ENCODE data around the gene RHEBL1.

Gene RHEBL1

DNA sequence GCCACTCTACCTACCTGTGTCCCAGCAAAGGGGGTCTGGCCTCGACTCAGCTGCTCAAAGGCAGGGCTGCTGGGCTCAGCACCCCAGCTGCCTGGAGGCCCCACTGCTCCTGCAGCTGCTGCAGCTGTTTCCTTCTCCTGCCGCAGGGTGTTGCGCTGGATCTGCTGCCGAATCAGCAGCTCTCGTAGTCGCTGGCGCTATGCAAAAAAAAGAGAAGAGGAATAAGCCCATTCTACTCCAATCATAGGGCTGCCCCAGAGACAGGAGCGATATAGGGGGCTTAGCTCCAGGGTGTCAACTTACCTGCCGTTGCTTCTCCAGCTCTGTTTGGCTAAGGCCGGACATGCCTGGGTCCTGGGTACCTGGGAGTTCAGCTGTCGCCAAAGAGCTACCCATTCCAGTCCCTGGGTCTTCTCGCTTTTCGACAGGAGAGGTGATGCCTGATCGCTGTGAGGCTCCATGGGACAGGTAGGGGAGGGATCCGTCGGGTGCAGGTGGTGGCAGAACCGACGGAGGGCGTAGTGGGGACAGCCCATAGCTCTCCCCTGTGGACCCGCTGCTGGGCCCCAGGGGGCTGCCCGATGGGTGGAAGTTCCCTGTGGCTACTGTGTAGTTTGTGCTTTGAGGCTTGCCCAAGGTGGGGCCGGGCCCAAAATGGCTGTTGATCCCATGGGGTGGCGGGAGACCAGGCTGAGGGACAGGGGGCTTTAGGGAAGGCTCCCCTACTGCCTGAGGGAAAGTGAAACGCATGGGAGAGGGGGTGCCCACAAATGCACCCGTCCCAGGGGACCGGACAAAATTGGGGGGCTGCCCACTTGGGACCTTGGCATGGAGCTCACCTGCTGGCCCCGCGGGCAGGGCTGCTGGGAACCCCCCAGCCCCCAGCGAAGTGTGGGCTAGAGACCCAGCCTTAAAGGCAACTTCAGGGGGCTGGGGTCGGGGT is 30.1 kb downstream of the RHEBL1 start:
- Histone ChIP-seq H3K23ac (ENCODE audit: low read length) (no peak overlapping the region), H4K8ac (ENCODE audit: low read depth, low read length) (no peak overlapping the region), H3K4ac (ENCODE audit: low read depth, low read length) (no peak overlapping the region), H3K9ac (ENCODE audit: low read length) (no peak overlapping the region), H3K4me2 (ENCODE audit: low read length) (no peak overlapping the region), H2BK120ac (ENCODE audit: low read depth, low read length) (no peak overlapping the region), H3K79me2 (ENCODE audit: control insufficient read depth, insufficient read depth, low read length) (no peaks in the 10 kb centered on the region), H3K36me3 (ENCODE audit: control insufficient read depth, insufficient read depth, low read length) (peaks cover 47% of the 10 kb centered on the region), H3K4me1 (ENCODE audit: control insufficient read depth, low read depth, low read length) (no peaks in the 10 kb centered on the region), H4K5ac (ENCODE audit: low read length) (no peak overlapping the region), H2AK5ac (ENCODE audit: low read length) (no peak overlapping the region), H3K56ac (ENCODE audit: low read length) (no peak overlapping the region), H2BK15ac (replicated peaks; ENCODE audit: low read depth) (no peak overlapping the region), H3K27me3 (ENCODE audit: insufficient read depth, low read length, poor library complexity) (no peaks in the 10 kb centered on the region), H3K79me1 (ENCODE audit: low read length) (peaks cover 3% of the 10 kb centered on the region), H2BK5ac (ENCODE audit: low read length) (no peak overlapping the region), H3K18ac (ENCODE audit: low read length) (no peak overlapping the region), H3K27ac (ENCODE audit: low read depth, low read length) (no peak overlapping the region), H3K4me3 (ENCODE audit: low read length) (no peak overlapping the region)
- no peak for DNase-seq
- WGBS (ENCODE audit: extremely low coverage, insufficient coverage, low lambda C conversion rate), result no CpG with 5 or more reads among the region's 30 CpGs

- WGBS (ENCODE audit: extremely low coverage, insufficient coverage, low lambda C conversion rate), result no CpG with 5 or more reads among the region's 20 CpGs
- Histone ChIP-seq H3K4ac (ENCODE audit: low read depth, low read length) (no peak overlapping the region), H4K5ac (ENCODE audit: low read length) (no peak overlapping the region), H3K18ac (ENCODE audit: low read length) (no peak overlapping the region), H4K8ac (ENCODE audit: low read depth, low read length) (no peak overlapping the region), H2AK5ac (ENCODE audit: low read length) (no peak overlapping the region), H3K23ac (ENCODE audit: low read length) (no peak overlapping the region), H3K27ac (ENCODE audit: low read depth, low read length) (no peak overlapping the region), H3K36me3 (ENCODE audit: control insufficient read depth, insufficient read depth, low read length) (peaks cover 48% of the 10 kb centered on the region), H2BK120ac (ENCODE audit: low read depth, low read length) (no peak overlapping the region), H3K56ac (ENCODE audit: low read length) (no peak overlapping the region), H2BK5ac (ENCODE audit: low read length) (no peak overlapping the region), H3K79me1 (ENCODE audit: low read length) (peaks cover 3% of the 10 kb centered on the region), H2BK15ac (replicated peaks; ENCODE audit: low read depth) (no peak overlapping the region), H3K4me1 (ENCODE audit: control insufficient read depth, low read depth, low read length) (no peaks in the 10 kb centered on the region), H3K9ac (ENCODE audit: low read length) (no peak overlapping the region), H3K27me3 (ENCODE audit: insufficient read depth, low read length, poor library complexity) (no peaks in the 10 kb centered on the region), H3K4me3 (ENCODE audit: low read length) (no peak overlapping the region), H3K79me2 (ENCODE audit: control insufficient read depth, insufficient read depth, low read length) (no peaks in the 10 kb centered on the region), H3K4me2 (ENCODE audit: low read length) (no peak overlapping the region)
- DNase-seq, result no peak
Observed at GRCh38 chr12:49038291-49038955, 31.4 kb downstream of the RHEBL1 start.

- H4K5ac ChIP-seq (ENCODE audit: low read length), result no peak overlapping the region
- H3K9ac ChIP-seq (ENCODE audit: low read length), result no peak overlapping the region
- peaks cover 43% of the 10 kb centered on the region for H3K36me3 ChIP-seq (ENCODE audit: control insufficient read depth, insufficient read depth, low read length)
- H3K4me1 ChIP-seq (ENCODE audit: control insufficient read depth, low read depth, low read length), result no peaks in the 10 kb centered on the region
- no peak overlapping the region for H3K4me2 ChIP-seq (ENCODE audit: low read length)
- H3K4ac ChIP-seq (ENCODE audit: low read depth, low read length), result no peak overlapping the region
- no peak overlapping the region for H2BK5ac ChIP-seq (ENCODE audit: low read length)
- H3K56ac ChIP-seq (ENCODE audit: low read length), result no peak overlapping the region
- no peak overlapping the region for H3K18ac ChIP-seq (ENCODE audit: low read length)
- no peak overlapping the region for H4K8ac ChIP-seq (ENCODE audit: low read depth, low read length)
- H2BK120ac ChIP-seq (ENCODE audit: low read depth, low read length), result no peak overlapping the region
- no CpG with 5 or more reads among the region's 7 CpGs for WGBS (ENCODE audit: extremely low coverage, insufficient coverage, low lambda C conversion rate)
- no peak overlapping the region for H2AK5ac ChIP-seq (ENCODE audit: low read length)
- H3K4me3 ChIP-seq (ENCODE audit: low read length), result no peak overlapping the region
- no peak for DNase-seq
- H3K27ac ChIP-seq (ENCODE audit: low read depth, low read length), result no peak overlapping the region
- no peaks in the 10 kb centered on the region for H3K27me3 ChIP-seq (ENCODE audit: insufficient read depth, low read length, poor library complexity)
- no peak overlapping the region for H3K23ac ChIP-seq (ENCODE audit: low read length)
- no peaks in the 10 kb centered on the region for H3K79me2 ChIP-seq (ENCODE audit: control insufficient read depth, insufficient read depth, low read length)
- no peak overlapping the region for H2BK15ac ChIP-seq (replicated peaks; ENCODE audit: low read depth)
- peaks cover 2% of the 10 kb centered on the region for H3K79me1 ChIP-seq (ENCODE audit: low read length)
Observed at GRCh38 chr12:49037947-49038237, 31.9 kb downstream of the RHEBL1 start.

GRCh38 chr12:49037111-49037946 is 32.5 kb downstream of the RHEBL1 start:
- H2BK15ac ChIP-seq (replicated peaks; ENCODE audit: low read depth), result no peak overlapping the region
- H2BK5ac ChIP-seq (ENCODE audit: low read length), result no peak overlapping the region
- H3K4ac ChIP-seq (ENCODE audit: low read depth, low read length), result no peak overlapping the region
- H3K79me1 ChIP-seq (ENCODE audit: low read length), result peaks cover 2% of the 10 kb centered on the region
- H3K36me3 ChIP-seq (ENCODE audit: control insufficient read depth, insufficient read depth, low read length), result peaks cover 40% of the 10 kb centered on the region
- H3K27ac ChIP-seq (ENCODE audit: low read depth, low read length), result no peak overlapping the region
- H3K27me3 ChIP-seq (ENCODE audit: insufficient read depth, low read length, poor library complexity), result no peaks in the 10 kb centered on the region
- H4K8ac ChIP-seq (ENCODE audit: low read depth, low read length), result no peak overlapping the region
- H4K5ac ChIP-seq (ENCODE audit: low read length), result no peak overlapping the region
- no peak overlapping the region for H3K18ac ChIP-seq (ENCODE audit: low read length)
- H3K23ac ChIP-seq (ENCODE audit: low read length), result no peak overlapping the region
- H2AK5ac ChIP-seq (ENCODE audit: low read length), result no peak overlapping the region
- no peaks in the 10 kb centered on the region for H3K4me1 ChIP-seq (ENCODE audit: control insufficient read depth, low read depth, low read length)
- H3K56ac ChIP-seq (ENCODE audit: low read length), result no peak overlapping the region
- H3K79me2 ChIP-seq (ENCODE audit: control insufficient read depth, insufficient read depth, low read length), result no peaks in the 10 kb centered on the region
- H3K9ac ChIP-seq (ENCODE audit: low read length), result no peak overlapping the region
- no peak overlapping the region for H2BK120ac ChIP-seq (ENCODE audit: low read depth, low read length)
- WGBS (ENCODE audit: extremely low coverage, insufficient coverage, low lambda C conversion rate), result no CpG with 5 or more reads among the region's 9 CpGs
- no peak overlapping the region for H3K4me3 ChIP-seq (ENCODE audit: low read length)
- no peak for DNase-seq
- no peak overlapping the region for H3K4me2 ChIP-seq (ENCODE audit: low read length)

GRCh38 chr12:49036029-49036428 is 33.8 kb downstream of the RHEBL1 start:
- Histone ChIP-seq H2AK5ac (ENCODE audit: low read length) (no peak overlapping the region), H3K79me2 (ENCODE audit: control insufficient read depth, insufficient read depth, low read length) (no peaks in the 10 kb centered on the region), H3K79me1 (ENCODE audit: low read length) (peaks cover 2% of the 10 kb centered on the region), H3K4me3 (ENCODE audit: low read length) (no peak overlapping the region), H3K23ac (ENCODE audit: low read length) (no peak overlapping the region), H3K27me3 (ENCODE audit: insufficient read depth, low read length, poor library complexity) (no peaks in the 10 kb centered on the region), H3K4ac (ENCODE audit: low read depth, low read length) (no peak overlapping the region), H3K56ac (ENCODE audit: low read length) (no peak overlapping the region), H3K27ac (ENCODE audit: low read depth, low read length) (no peak overlapping the region), H3K9ac (ENCODE audit: low read length) (no peak overlapping the region), H3K4me1 (ENCODE audit: control insufficient read depth, low read depth, low read length) (no peaks in the 10 kb centered on the region), H4K8ac (ENCODE audit: low read depth, low read length) (no peak overlapping the region), H4K5ac (ENCODE audit: low read length) (no peak overlapping the region), H2BK120ac (ENCODE audit: low read depth, low read length) (no peak overlapping the region), H3K18ac (ENCODE audit: low read length) (no peak overlapping the region), H3K4me2 (ENCODE audit: low read length) (no peak overlapping the region), H2BK5ac (ENCODE audit: low read length) (no peak overlapping the region), H3K36me3 (ENCODE audit: control insufficient read depth, insufficient read depth, low read length) (peaks cover 35% of the 10 kb centered on the region), H2BK15ac (replicated peaks; ENCODE audit: low read depth) (no peak overlapping the region)
- WGBS (ENCODE audit: extremely low coverage, insufficient coverage, low lambda C conversion rate), result no CpG with 5 or more reads among the region's 4 CpGs
- no peak for DNase-seq
